ENCODE measurements around the gene SLX1A. TPM values are rescaled to one million over a fixed set of nuclear protein-coding genes. Genes with fewer than 3 reads are reported as not detected.
"Not testable (repeated sequence)": the region's sequence is repeated elsewhere in the genome, so short reads cannot be mapped to it uniquely, and the experiment has no call there.

Gene SLX1A
- total RNA-seq, 1 donor from 2014 or later = 48.9 TPM

GRCh38 chr16:30205541-30206236 lies 12.0 kb downstream of the SLX1A start:
- H3K27ac ChIP-seq; H3K27me3 ChIP-seq; H3K4me1 ChIP-seq; H3K36me3 ChIP-seq; DNase-seq (ENCODE audit: extremely low spot score in 2 of 2); intact Hi-C loops (cut with DNase I); H3K9me3 ChIP-seq: not testable (repeated sequence)
- H3K4me3 ChIP-seq = peak overlapping the region; percentile 47 to 55

DNA sequence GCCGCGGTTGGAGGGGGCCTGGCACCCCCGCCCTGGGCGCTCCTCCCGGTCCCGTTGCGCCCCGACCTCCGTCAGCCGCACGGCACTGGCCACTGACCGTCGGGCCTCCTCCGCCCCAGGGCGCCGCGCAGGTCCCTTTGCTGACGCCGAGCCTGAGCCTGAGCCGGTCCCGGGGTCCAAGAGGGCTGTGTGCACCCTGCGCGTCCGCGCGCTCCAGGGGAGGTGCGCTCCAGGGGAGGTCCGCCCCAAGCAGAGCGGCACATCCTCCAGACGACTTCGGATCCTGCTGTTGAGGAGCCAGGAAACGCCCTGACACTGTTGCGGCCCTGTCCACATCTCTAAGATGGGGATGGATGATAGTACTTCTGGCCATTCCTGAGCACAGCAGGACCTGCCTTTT lies 12.6 kb downstream of the SLX1A start:
- H3K27me3 ChIP-seq; H3K4me1 ChIP-seq; H3K9me3 ChIP-seq; H3K36me3 ChIP-seq; intact Hi-C loops (cut with DNase I); DNase-seq (ENCODE audit: extremely low spot score in 2 of 2); H3K27ac ChIP-seq: not testable (repeated sequence)
- peak overlapping the region; percentile 47 to 55 for H3K4me3 ChIP-seq

DNA sequence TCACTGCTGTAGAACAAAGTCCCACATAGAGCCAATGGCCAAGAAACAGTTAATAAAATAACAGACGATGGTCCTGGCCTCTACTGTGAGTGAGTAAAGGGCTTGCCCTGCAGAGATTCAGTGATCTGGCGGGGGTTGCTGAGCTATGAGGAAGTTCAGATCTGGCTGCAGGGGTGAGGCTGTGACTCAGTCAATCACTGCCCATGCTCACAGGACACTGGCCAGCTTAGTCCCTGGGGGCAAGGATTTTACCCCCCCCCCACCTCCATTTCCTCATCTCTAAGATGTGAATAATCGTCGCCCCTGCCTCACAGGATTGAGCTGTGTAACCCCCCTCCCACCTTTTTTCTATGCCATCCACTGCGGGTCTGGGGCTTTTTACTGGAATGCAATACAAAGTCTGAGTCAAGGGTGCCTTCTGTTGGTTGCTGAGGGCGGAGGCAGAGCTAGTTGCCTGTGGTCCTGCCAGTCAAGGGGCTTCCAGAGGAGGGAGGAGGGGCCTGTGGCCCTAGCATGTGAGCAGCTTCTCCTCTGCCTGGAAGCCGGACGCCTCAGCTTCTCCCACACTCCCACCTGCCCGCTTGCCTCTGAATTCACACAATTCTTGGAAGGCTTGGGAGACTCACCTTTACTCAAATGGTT lies 13.5 kb downstream of the SLX1A start:
- H3K9me3 ChIP-seq; DNase-seq (ENCODE audit: extremely low spot score in 2 of 2); H3K36me3 ChIP-seq; H3K27me3 ChIP-seq; H3K27ac ChIP-seq; intact Hi-C loops (cut with DNase I); H3K4me3 ChIP-seq; H3K4me1 ChIP-seq: not testable (repeated sequence)

GRCh38 chr16:30209032-30209431 lies 15.4 kb downstream of the SLX1A start:
- H3K27me3 ChIP-seq; H3K4me3 ChIP-seq; intact Hi-C loops (cut with DNase I); H3K36me3 ChIP-seq; H3K4me1 ChIP-seq; H3K9me3 ChIP-seq; DNase-seq (ENCODE audit: extremely low spot score in 2 of 2); H3K27ac ChIP-seq: not testable (repeated sequence)

GRCh38 chr16:30211414-30211813 lies 17.7 kb downstream of the SLX1A start:
- H3K27ac ChIP-seq; H3K9me3 ChIP-seq; H3K27me3 ChIP-seq; intact Hi-C loops (cut with DNase I); H3K4me1 ChIP-seq; H3K4me3 ChIP-seq; H3K36me3 ChIP-seq; DNase-seq (ENCODE audit: extremely low spot score in 2 of 2): not testable (repeated sequence)

DNA sequence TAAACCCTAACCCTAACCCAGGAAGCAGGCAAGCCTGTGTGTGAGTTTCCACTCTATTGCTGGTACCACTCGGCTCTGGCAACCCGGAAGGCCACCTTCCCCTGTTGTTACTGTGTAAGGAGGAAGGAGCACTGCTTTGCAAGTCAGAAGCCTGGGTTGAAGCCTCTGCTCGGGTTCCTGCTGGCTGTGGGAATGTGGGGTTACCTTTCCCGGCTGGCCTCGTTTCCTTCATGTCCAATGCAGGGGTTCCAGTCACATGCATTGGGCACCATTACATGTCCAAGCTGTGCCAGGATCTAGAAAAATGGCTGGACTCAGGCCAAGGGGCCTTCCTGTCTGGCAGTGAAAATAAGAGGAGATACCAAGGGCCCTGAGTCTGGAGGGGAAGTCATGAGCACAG lies 23.4 kb downstream of the SLX1A start:
- H3K4me3 ChIP-seq; H3K36me3 ChIP-seq; intact Hi-C loops (cut with DNase I); H3K27ac ChIP-seq; H3K9me3 ChIP-seq; H3K27me3 ChIP-seq; DNase-seq (ENCODE audit: extremely low spot score in 2 of 2); H3K4me1 ChIP-seq: not testable (repeated sequence)

Small RNA genes lying within 50 kb of the gene (small RNA-seq; reads per million reads assigned to genes)
- gene AC106782.4 = not detected

Other genes starting within 250 kb of the SLX1A start
- 85.7 TPM for gene TMEM219, start 231.8 kb upstream of the SLX1A start, total RNA-seq
- 33.1 TPM for gene TAOK2, start 220.0 kb upstream of the SLX1A start, total RNA-seq
- gene HIRIP3, start 198.3 kb upstream of the SLX1A start, total RNA-seq = 7.1 TPM
- gene INO80E, start 197.6 kb upstream of the SLX1A start, total RNA-seq = 32.7 TPM
- 2.2 TPM for gene DOC2A, start 182.8 kb upstream of the SLX1A start, total RNA-seq
- not detected for gene C16orf92, start 170.7 kb upstream of the SLX1A start, total RNA-seq
- 0.98 TPM for gene TLCD3B, start 162.6 kb upstream of the SLX1A start, total RNA-seq
- gene ALDOA, start 128.1 kb upstream of the SLX1A start, total RNA-seq = 810 TPM
- 60.4 TPM for gene PPP4C, start 117.9 kb upstream of the SLX1A start, total RNA-seq
- 6.4 TPM for gene TBX6, start 102.0 kb upstream of the SLX1A start, total RNA-seq
- gene YPEL3, start 97.7 kb upstream of the SLX1A start, total RNA-seq = 116 TPM
- 6.9 TPM for gene GDPD3, start 80.3 kb upstream of the SLX1A start, total RNA-seq
- 104 TPM for gene MAPK3, start 70.7 kb upstream of the SLX1A start, total RNA-seq
- gene CORO1A, start 10.3 kb upstream of the SLX1A start, total RNA-seq = 51.1 TPM
- gene BOLA2B, start 209 bp upstream of the SLX1A start, total RNA-seq = 292 TPM
- gene SULT1A3, start 5.4 kb downstream of the SLX1A start, total RNA-seq = 10.8 TPM
- gene NPIPB13, start 54.6 kb downstream of the SLX1A start, total RNA-seq = 0.25 TPM
- 29.2 TPM for gene CD2BP2, start 161.4 kb downstream of the SLX1A start, total RNA-seq
- 42.2 TPM for gene TBC1D10B, start 176.6 kb downstream of the SLX1A start, total RNA-seq
- not detected for gene MYL11, start 180.9 kb downstream of the SLX1A start, total RNA-seq
- gene SEPTIN1, start 188.7 kb downstream of the SLX1A start, total RNA-seq = 3.7 TPM
- 3.4 TPM for gene ZNF48, start 201.5 kb downstream of the SLX1A start, total RNA-seq
- gene ZNF771, start 213.7 kb downstream of the SLX1A start, total RNA-seq = 42.7 TPM
- 14.5 TPM for gene DCTPP1, start 236.2 kb downstream of the SLX1A start, total RNA-seq

Data from vagina (tissue), 2 donors.